GM23338 (cell line): ENCODE measurements around the gene NEDD4. TPM values are rescaled to one million over a fixed set of nuclear protein-coding genes. Genes with fewer than 3 reads are reported as not detected.

Source experiments
- ATAC-seq: fragments of 200-7000 bp; cut with Tn5 transposase; 3 replicates; pipeline ENCODE4 v1.9.1; 2020
- DNase-seq: peaks from one replicate; pipeline ENCODE4 v3.0.0-alpha.2; 2015; ENCODE audit warnings: low spot score
- H2AFZ ChIP-seq: fragments of 200-600 bp; sonication (generic); 2 replicates; pipeline ENCODE4 v1.8.0; 2016; ENCODE audit warnings: antibody characterized with exemption, mild to moderate bottlenecking, moderate library complexity
- H3F3A ChIP-seq: fragments of 200-600 bp; sonication (generic); replicated peaks from 2 replicates; pipeline ENCODE4 v1.8.0; 2017; ENCODE audit warnings: antibody characterized with exemption, mixed run types, low read depth
- H3K27ac ChIP-seq: fragments of 200-600 bp; sonication (generic); 2 replicates; pipeline ENCODE4 v1.6.1; 2016; ENCODE audit warnings: low read depth
- H3K27me3 ChIP-seq: fragments of 200-600 bp; sonication (generic); 2 replicates; pipeline ENCODE4 v1.8.0; 2016; ENCODE audit warnings: mild to moderate bottlenecking, mixed run types, moderate library complexity; ENCODE audit not compliant: insufficient read depth
- H3K36me3 ChIP-seq: fragments of 200-600 bp; sonication (generic); 2 replicates; pipeline ENCODE4 v1.8.0; 2016; ENCODE audit warnings: mild to moderate bottlenecking; ENCODE audit not compliant: insufficient read depth
- H3K4me1 ChIP-seq: fragments of 200-600 bp; sonication (generic); 2 replicates; pipeline ENCODE4 v1.8.0; 2016; ENCODE audit warnings: mild to moderate bottlenecking, moderate library complexity; ENCODE audit not compliant: insufficient read depth
- H3K4me2 ChIP-seq: fragments of 200-600 bp; sonication (generic); 2 replicates; pipeline ENCODE4 v1.7.1; 2017; ENCODE audit warnings: mixed run types
- H3K4me3 ChIP-seq: fragments of 200-600 bp; sonication (generic); 2 replicates; pipeline ENCODE4 v1.6.1; 2016; ENCODE audit warnings: mixed run types
- H3K79me2 ChIP-seq: fragments of 200-600 bp; sonication (generic); replicated peaks from 2 replicates; pipeline ENCODE4 v1.8.0; 2017; ENCODE audit warnings: mild to moderate bottlenecking; ENCODE audit not compliant: insufficient read depth
- H3K9me2 ChIP-seq: fragments of 200-600 bp; sonication (generic); 2 replicates; pipeline ENCODE4 v1.8.0; 2017; ENCODE audit not compliant: insufficient read depth
- H4K20me1 ChIP-seq: fragments of 200-600 bp; sonication (generic); replicated peaks from 2 replicates; pipeline ENCODE4 v1.8.0; 2017; ENCODE audit warnings: mild to moderate bottlenecking; ENCODE audit not compliant: insufficient read depth
- H3K27ac Mint-ChIP-seq: 2 replicates; pipeline ENCODE4 v1.8.0; 2020; ENCODE audit warnings: inconsistent platforms, mild to moderate bottlenecking, moderate library complexity, mixed read lengths
- H3K27me3 Mint-ChIP-seq: 3 replicates; pipeline ENCODE4 v1.8.0; 2022; ENCODE audit warnings: low read depth, mild to moderate bottlenecking, moderate library complexity, mixed read lengths, inconsistent platforms; ENCODE audit not compliant: insufficient read depth, poor library complexity
- H3K36me3 Mint-ChIP-seq: 3 replicates; pipeline ENCODE4 v1.8.0; 2021; ENCODE audit warnings: low read depth, mild to moderate bottlenecking, inconsistent platforms, moderate library complexity, mixed read lengths
- H3K4me1 Mint-ChIP-seq: 3 replicates; pipeline ENCODE4 v1.8.0; 2020; ENCODE audit warnings: mild to moderate bottlenecking, inconsistent platforms, mixed read lengths
- H3K4me3 Mint-ChIP-seq: 3 replicates; pipeline ENCODE4 v1.8.0; 2021; ENCODE audit warnings: moderate library complexity, mild to moderate bottlenecking, inconsistent platforms, mixed read lengths
- H3K9me3 Mint-ChIP-seq: 3 replicates; pipeline ENCODE4 v1.8.0; 2020; ENCODE audit warnings: moderate library complexity, mild to moderate bottlenecking, inconsistent platforms, mixed read lengths
- CREB1 ChIP-seq: fragments of 250-450 bp; sonication (Bioruptor Pico); IDR thresholded peaks from 2 replicates; pipeline ENCODE4 v1.5.0; 2020; ENCODE audit warnings: low read depth, mild to moderate bottlenecking, moderate library complexity
- EZH2 ChIP-seq: fragments of 200-600 bp; sonication (generic); IDR thresholded peaks from one replicate; pipeline ENCODE4 v1.8.0; 2017; ENCODE audit warnings: antibody characterized with exemption, mild to moderate bottlenecking, low read depth; ENCODE audit not compliant: unreplicated experiment
- EZH2phosphoT487 ChIP-seq: fragments of 200-600 bp; sonication (generic); IDR thresholded peaks from one replicate; pipeline ENCODE4 v1.8.1; 2018; ENCODE audit warnings: antibody characterized with exemption; ENCODE audit not compliant: unreplicated experiment
- JUNB ChIP-seq: IDR thresholded peaks from one replicate; pipeline ENCODE4 v1.6.1; 2016; ENCODE audit warnings: antibody characterized with exemption; ENCODE audit not compliant: unreplicated experiment
- NANOG ChIP-seq: IDR thresholded peaks from 2 replicates; pipeline ENCODE4 v1.6.1; 2016; ENCODE audit warnings: antibody characterized with exemption, borderline replicate concordance
- POLR2AphosphoS5 ChIP-seq: IDR thresholded peaks from 2 replicates; pipeline ENCODE4 v1.6.1; 2016; ENCODE audit warnings: antibody characterized with exemption, low read depth
- STAT1 ChIP-seq: IDR thresholded peaks from one replicate; pipeline ENCODE4 v1.6.1; 2016; ENCODE audit warnings: antibody characterized with exemption; ENCODE audit not compliant: unreplicated experiment
- ZNF114 ChIP-seq: fragments of 250-450 bp; sonication (Bioruptor Pico); IDR thresholded peaks from 2 replicates; pipeline ENCODE4 v1.5.0; 2020; ENCODE audit warnings: mild to moderate bottlenecking, moderate library complexity
- ZNF331 ChIP-seq: fragments of 250-450 bp; sonication (Bioruptor Pico); IDR thresholded peaks from 2 replicates; pipeline ENCODE4 v1.5.0; 2020; ENCODE audit warnings: low read depth, mild to moderate bottlenecking, moderate library complexity
- polyA plus RNA-seq: library from polyadenylated mRNA; unstranded; fragments of >200 nt; fragmentation: Nextera tagmentation; extraction: Ambion mirVana; gene quantifications from 2 replicates; pipeline ENCODE4 v1.2.1, GENCODE V29; 2016
- total RNA-seq: library from RNA; depleted of rRNA; stranded (reverse); fragments of >200 nt; shearing (Covaris generic); gene quantifications from 2 replicates; pipeline ENCODE4 v1.2.3, GENCODE V29; 2014
- TF ChIP-seq, protein P1 (sequence below): fragments of 250-450 bp; sonication (Bioruptor Pico); IDR thresholded peaks from 2 replicates; pipeline ENCODE4 v1.5.0; 2020; ENCODE audit warnings: mild to moderate bottlenecking, moderate library complexity
- TF ChIP-seq, protein P2 (sequence below): IDR thresholded peaks from one replicate; pipeline ENCODE4 v1.6.1; 2018; ENCODE audit warnings: antibody characterized with exemption; ENCODE audit not compliant: unreplicated experiment
- TF ChIP-seq, protein P3 (sequence below): IDR thresholded peaks from 2 replicates; pipeline ENCODE4 v1.6.1; 2016; ENCODE audit warnings: antibody characterized with exemption
- TF ChIP-seq, protein P4 (sequence below), 2 experiments: fragments of 200-600 bp in 1 of 2; sonication (generic) in 1 of 2; conservative IDR thresholded peaks; 2 replicates each; pipeline versions ENCODE4 v1.5.1 to v1.6.1; 2016 to 2017; ENCODE audit warnings: antibody characterized with exemption in 2 of 2, low read depth in 2 of 2, mild to moderate bottlenecking in 2 of 2, moderate library complexity in 1 of 2

NEDD4 gene
- total and polyA plus RNA-seq, 2 experiments from 2014 or later: 2.1 to 7.2 TPM

DNA sequence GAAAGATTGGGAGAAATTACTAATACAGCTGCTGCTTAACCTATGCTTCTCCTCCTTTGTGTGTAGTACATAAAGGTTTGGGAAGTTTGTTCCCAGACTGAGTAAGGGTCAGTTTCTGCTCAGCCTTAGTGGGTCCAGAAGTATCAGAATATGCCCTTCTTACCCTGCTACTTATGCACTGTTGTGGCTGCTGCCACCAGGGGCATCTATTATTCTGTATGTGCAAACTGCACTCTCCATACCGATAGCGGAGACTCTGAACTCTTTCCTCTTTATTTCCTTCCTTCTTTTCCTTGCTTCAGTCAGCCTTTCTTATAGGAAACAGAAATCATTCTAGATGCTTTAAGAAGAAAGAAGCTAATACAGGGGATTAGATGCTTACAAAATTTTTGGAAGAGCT, 4.0 kb downstream of the NEDD4 start:
- peaks cover 16% of the 10 kb centered on the region for H3K27me3 Mint-ChIP-seq
- Histone ChIP-seq H3K27ac (no peak overlapping the region), H3K36me3 (no peaks in the 10 kb centered on the region), H2AFZ (no peak overlapping the region), H4K20me1 (no peaks in the 10 kb centered on the region; the same call in 1 of the 2 replicates), H3F3A (peaks cover 5% of the 10 kb centered on the region; the same call in 1 of the 2 replicates), H3K4me1 (peaks cover 12% of the 10 kb centered on the region), H3K27me3 (peaks cover 19% of the 10 kb centered on the region), H3K9me2 (no peaks in the 10 kb centered on the region), H3K79me2 (no peaks in the 10 kb centered on the region), H3K4me3 (no peak overlapping the region), H3K4me2 (no peak overlapping the region)
- no peaks in the 10 kb centered on the region; the same call in 2 of the 3 replicates for H3K9me3 Mint-ChIP-seq
- peaks cover 20% of the 10 kb centered on the region for H3K4me1 Mint-ChIP-seq
- no peak for DNase-seq
- H3K27ac Mint-ChIP-seq: no peak overlapping the region
- no peak for ATAC-seq
- TF ChIP-seq, protein P1, sequence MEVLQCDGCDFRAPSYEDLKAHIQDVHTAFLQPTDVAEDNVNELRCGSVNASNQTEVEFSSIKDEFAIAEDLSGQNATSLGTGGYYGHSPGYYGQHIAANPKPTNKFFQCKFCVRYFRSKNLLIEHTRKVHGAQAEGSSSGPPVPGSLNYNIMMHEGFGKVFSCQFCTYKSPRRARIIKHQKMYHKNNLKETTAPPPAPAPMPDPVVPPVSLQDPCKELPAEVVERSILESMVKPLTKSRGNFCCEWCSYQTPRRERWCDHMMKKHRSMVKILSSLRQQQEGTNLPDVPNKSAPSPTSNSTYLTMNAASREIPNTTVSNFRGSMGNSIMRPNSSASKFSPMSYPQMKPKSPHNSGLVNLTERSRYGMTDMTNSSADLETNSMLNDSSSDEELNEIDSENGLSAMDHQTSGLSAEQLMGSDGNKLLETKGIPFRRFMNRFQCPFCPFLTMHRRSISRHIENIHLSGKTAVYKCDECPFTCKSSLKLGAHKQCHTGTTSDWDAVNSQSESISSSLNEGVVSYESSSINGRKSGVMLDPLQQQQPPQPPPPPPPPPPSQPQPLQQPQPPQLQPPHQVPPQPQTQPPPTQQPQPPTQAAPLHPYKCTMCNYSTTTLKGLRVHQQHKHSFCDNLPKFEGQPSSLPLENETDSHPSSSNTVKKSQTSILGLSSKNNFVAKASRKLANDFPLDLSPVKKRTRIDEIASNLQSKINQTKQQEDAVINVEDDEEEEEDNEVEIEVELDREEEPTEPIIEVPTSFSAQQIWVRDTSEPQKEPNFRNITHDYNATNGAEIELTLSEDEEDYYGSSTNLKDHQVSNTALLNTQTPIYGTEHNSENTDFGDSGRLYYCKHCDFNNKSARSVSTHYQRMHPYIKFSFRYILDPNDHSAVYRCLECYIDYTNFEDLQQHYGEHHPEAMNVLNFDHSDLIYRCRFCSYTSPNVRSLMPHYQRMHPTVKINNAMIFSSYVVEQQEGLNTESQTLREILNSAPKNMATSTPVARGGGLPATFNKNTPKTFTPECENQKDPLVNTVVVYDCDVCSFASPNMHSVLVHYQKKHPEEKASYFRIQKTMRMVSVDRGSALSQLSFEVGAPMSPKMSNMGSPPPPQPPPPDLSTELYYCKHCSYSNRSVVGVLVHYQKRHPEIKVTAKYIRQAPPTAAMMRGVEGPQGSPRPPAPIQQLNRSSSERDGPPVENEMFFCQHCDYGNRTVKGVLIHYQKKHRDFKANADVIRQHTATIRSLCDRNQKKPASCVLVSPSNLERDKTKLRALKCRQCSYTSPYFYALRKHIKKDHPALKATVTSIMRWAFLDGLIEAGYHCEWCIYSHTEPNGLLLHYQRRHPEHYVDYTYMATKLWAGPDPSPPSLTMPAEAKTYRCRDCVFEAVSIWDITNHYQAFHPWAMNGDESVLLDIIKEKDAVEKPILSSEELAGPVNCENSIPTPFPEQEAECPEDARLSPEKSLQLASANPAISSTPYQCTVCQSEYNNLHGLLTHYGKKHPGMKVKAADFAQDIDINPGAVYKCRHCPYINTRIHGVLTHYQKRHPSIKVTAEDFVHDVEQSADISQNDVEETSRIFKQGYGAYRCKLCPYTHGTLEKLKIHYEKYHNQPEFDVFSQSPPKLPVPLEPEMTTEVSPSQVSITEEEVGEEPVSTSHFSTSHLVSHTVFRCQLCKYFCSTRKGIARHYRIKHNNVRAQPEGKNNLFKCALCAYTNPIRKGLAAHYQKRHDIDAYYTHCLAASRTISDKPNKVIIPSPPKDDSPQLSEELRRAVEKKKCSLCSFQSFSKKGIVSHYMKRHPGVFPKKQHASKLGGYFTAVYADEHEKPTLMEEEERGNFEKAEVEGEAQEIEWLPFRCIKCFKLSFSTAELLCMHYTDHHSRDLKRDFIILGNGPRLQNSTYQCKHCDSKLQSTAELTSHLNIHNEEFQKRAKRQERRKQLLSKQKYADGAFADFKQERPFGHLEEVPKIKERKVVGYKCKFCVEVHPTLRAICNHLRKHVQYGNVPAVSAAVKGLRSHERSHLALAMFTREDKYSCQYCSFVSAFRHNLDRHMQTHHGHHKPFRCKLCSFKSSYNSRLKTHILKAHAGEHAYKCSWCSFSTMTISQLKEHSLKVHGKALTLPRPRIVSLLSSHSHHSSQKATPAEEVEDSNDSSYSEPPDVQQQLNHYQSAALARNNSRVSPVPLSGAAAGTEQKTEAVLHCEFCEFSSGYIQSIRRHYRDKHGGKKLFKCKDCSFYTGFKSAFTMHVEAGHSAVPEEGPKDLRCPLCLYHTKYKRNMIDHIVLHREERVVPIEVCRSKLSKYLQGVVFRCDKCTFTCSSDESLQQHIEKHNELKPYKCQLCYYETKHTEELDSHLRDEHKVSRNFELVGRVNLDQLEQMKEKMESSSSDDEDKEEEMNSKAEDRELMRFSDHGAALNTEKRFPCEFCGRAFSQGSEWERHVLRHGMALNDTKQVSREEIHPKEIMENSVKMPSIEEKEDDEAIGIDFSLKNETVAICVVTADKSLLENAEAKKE (CRISPR knock-in tag): no peak
- TF ChIP-seq, protein P2, sequence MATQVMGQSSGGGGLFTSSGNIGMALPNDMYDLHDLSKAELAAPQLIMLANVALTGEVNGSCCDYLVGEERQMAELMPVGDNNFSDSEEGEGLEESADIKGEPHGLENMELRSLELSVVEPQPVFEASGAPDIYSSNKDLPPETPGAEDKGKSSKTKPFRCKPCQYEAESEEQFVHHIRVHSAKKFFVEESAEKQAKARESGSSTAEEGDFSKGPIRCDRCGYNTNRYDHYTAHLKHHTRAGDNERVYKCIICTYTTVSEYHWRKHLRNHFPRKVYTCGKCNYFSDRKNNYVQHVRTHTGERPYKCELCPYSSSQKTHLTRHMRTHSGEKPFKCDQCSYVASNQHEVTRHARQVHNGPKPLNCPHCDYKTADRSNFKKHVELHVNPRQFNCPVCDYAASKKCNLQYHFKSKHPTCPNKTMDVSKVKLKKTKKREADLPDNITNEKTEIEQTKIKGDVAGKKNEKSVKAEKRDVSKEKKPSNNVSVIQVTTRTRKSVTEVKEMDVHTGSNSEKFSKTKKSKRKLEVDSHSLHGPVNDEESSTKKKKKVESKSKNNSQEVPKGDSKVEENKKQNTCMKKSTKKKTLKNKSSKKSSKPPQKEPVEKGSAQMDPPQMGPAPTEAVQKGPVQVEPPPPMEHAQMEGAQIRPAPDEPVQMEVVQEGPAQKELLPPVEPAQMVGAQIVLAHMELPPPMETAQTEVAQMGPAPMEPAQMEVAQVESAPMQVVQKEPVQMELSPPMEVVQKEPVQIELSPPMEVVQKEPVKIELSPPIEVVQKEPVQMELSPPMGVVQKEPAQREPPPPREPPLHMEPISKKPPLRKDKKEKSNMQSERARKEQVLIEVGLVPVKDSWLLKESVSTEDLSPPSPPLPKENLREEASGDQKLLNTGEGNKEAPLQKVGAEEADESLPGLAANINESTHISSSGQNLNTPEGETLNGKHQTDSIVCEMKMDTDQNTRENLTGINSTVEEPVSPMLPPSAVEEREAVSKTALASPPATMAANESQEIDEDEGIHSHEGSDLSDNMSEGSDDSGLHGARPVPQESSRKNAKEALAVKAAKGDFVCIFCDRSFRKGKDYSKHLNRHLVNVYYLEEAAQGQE: no peak
- TF ChIP-seq ZNF114 (CRISPR knock-in tag) (no peak), POLR2AphosphoS5 (no peak), STAT1 (no peak), CREB1 (no peak), NANOG (no peak), EZH2 (no peak), ZNF331 (CRISPR knock-in tag) (no peak), EZH2phosphoT487 (no peak), JUNB (no peak)
- TF ChIP-seq, protein P3, sequence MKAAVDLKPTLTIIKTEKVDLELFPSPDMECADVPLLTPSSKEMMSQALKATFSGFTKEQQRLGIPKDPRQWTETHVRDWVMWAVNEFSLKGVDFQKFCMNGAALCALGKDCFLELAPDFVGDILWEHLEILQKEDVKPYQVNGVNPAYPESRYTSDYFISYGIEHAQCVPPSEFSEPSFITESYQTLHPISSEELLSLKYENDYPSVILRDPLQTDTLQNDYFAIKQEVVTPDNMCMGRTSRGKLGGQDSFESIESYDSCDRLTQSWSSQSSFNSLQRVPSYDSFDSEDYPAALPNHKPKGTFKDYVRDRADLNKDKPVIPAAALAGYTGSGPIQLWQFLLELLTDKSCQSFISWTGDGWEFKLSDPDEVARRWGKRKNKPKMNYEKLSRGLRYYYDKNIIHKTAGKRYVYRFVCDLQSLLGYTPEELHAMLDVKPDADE: no peak
- TF ChIP-seq, protein P4, sequence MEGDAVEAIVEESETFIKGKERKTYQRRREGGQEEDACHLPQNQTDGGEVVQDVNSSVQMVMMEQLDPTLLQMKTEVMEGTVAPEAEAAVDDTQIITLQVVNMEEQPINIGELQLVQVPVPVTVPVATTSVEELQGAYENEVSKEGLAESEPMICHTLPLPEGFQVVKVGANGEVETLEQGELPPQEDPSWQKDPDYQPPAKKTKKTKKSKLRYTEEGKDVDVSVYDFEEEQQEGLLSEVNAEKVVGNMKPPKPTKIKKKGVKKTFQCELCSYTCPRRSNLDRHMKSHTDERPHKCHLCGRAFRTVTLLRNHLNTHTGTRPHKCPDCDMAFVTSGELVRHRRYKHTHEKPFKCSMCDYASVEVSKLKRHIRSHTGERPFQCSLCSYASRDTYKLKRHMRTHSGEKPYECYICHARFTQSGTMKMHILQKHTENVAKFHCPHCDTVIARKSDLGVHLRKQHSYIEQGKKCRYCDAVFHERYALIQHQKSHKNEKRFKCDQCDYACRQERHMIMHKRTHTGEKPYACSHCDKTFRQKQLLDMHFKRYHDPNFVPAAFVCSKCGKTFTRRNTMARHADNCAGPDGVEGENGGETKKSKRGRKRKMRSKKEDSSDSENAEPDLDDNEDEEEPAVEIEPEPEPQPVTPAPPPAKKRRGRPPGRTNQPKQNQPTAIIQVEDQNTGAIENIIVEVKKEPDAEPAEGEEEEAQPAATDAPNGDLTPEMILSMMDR (conservative IDR thresholded peaks at IDR 0.05; ENCODE audit: low read depth in 2 of 2): no peak
- H3K4me3 Mint-ChIP-seq: no peak overlapping the region
- H3K36me3 Mint-ChIP-seq: peaks cover 5% of the 10 kb centered on the region; the same call in 2 of the 3 replicates
